ENCODE data around the gene BMP15.

DNA sequence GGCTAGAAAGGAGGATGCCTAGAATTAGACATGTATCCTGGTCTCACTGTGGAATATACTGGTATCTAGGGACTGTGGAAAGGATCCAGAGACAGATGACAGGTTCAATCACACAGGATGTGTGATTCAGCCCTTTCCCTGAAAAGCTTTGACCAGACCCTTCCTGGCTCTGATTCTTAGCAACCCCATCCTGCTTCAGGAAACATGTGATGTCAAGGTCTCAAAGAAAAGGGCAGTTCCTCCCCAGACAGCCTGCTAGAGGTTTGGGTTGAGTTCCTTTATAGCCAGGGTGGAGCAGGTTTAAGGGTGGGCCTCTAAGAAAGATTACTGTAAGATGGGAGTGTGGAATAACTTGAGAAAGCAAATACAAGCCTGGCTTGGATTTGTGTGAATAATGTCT is 3.0 kb downstream of the BMP15 start:
- TF ChIP-seq, protein P1, sequence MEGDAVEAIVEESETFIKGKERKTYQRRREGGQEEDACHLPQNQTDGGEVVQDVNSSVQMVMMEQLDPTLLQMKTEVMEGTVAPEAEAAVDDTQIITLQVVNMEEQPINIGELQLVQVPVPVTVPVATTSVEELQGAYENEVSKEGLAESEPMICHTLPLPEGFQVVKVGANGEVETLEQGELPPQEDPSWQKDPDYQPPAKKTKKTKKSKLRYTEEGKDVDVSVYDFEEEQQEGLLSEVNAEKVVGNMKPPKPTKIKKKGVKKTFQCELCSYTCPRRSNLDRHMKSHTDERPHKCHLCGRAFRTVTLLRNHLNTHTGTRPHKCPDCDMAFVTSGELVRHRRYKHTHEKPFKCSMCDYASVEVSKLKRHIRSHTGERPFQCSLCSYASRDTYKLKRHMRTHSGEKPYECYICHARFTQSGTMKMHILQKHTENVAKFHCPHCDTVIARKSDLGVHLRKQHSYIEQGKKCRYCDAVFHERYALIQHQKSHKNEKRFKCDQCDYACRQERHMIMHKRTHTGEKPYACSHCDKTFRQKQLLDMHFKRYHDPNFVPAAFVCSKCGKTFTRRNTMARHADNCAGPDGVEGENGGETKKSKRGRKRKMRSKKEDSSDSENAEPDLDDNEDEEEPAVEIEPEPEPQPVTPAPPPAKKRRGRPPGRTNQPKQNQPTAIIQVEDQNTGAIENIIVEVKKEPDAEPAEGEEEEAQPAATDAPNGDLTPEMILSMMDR (conservative IDR thresholded peaks at IDR 0.05; ENCODE audit: low read depth, low read length), result no peak
- TF ChIP-seq EZH2 (IDR thresholded peaks at IDR 0.05; ENCODE audit: low read length, unreplicated experiment) (no peak), EZH2phosphoT487 (IDR thresholded peaks at IDR 0.05; ENCODE audit: borderline replicate concordance, low read length) (no peak)

All from PC-3 (cell line).